ENCODE measurements around the gene GIMD1. TPM values are rescaled to one million over a fixed set of nuclear protein-coding genes. Genes with fewer than 3 reads are reported as not detected.
A peak's percentile ranks its signal among the peaks of the same experiment; 100 is the strongest.
"Not testable (repeated sequence)": the region's sequence is repeated elsewhere in the genome, so short reads cannot be mapped to it uniquely, and the experiment has no call there.

Gene GIMD1
- not detected in 2 replicates for total RNA-seq (2014; rRNA removed; shearing (Covaris generic))
- not detected in 2 replicates for polyA plus RNA-seq (2014; cell fraction: nucleus; rRNA removed)

GRCh38 chr4:106368678-106369077 lies at the start of gene GIMD1:
Gene GIMD1, minus strand, starts transcription at chr4:106368778. Its CDS starts 1,343 bp downstream, at chr4:106367435.
- DNase-seq (ENCODE audit: extremely low read depth, low read depth): no peak

DNA sequence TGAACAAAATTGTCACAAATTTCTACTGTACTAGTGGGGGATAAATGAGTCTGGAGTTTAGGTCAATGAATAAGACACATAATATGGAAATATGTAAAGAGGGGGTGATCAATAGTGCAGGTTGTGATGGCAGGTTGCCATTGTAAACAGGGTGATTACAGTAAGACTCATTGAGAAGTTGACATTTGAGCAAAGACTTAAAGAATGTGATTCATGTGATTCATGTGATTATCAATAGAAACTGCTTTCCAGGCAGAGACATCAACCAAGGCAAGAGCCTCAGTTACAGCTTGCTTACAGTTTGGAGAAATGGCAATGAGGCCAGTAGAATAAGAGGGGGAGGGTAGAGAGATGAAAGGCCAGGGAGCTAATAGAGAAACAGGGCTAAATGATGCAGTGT lies 45.8 kb upstream of the GIMD1 start:
- no peak for DNase-seq (ENCODE audit: extremely low read depth, low read depth)

DNA sequence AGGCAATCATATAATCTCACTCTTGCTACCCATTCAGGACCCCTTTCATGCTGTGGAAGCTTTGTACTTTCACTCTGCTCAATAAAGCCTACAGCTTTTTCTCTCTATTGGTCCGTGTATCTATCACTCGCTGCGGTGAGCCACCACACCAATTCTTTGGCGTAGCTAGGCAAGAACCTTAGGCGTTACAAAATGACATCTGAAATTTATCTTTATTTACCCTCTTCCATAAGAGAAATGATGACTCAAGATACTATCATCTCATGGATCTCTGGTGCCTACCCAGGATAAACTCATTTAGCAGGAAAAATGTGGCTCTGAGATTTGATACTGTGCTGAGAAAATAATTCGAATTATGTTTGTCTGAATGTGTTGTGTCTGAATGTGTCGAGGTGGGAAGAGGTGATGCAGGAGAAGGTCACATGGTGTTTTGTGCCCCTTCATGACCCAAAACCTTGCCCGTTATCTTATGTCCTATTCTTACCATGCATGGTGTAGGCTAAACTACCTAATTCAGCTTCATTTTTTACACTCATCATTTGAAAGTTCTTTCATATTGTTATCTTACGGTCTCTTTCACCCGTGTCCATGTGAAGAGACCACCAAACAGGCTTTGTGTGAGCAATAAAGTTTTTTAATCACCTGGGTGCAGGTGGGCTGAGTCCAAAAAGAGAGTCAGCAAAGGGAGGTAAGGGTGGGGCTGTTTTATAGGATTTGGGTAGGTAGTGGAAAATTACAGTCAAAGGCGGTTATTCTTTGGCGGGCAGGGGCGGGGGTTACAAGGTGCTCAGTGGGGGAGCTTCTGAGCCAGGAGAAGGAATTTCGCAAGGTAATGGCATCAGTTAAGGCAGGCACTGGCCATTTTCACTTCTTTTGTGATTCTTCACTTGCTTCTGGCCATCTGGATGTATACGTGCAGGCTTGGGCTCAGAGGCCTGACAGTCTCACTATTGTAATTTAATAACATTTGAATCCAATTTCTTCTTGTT lies 41.6 kb upstream of the GIMD1 start:
- no peak for DNase-seq (ENCODE audit: extremely low read depth, low read depth)

GRCh38 chr4:106408004-106408403 lies 39.4 kb upstream of the GIMD1 start:
- DNase-seq (ENCODE audit: extremely low read depth, low read depth): not testable (repeated sequence)

GRCh38 chr4:106401157-106401556 lies 32.6 kb upstream of the GIMD1 start:
- no peak for DNase-seq (ENCODE audit: extremely low read depth, low read depth)

DNA sequence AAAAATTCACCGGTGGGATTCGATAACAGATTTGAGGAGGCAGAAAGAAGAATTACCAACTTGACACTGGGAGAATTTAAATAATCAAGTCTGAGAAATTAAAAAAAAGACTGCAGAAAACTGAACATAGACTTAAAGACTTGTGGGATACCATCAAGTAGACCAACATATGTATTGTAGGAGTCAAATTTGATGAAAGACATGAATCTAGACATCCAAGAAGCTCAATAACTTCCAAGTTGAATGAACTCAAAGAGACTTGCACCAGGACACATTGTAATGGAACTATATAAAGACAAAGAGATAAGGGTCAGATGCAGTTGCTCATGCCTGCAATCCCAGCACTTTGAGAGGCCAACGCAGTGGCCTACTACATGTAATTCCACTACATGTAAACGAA lies 30.3 kb upstream of the GIMD1 start:
- not testable (repeated sequence) for DNase-seq (ENCODE audit: extremely low read depth, low read depth)

- no peak for DNase-seq (ENCODE audit: extremely low read depth, low read depth)
Observed at GRCh38 chr4:106395582-106395981, 27.0 kb upstream of the GIMD1 start.

GRCh38 chr4:106385853-106386393 lies 17.3 kb upstream of the GIMD1 start:
- no peak for DNase-seq (ENCODE audit: extremely low read depth, low read depth)

GRCh38 chr4:106384878-106385277 lies 16.3 kb upstream of the GIMD1 start:
- no peak for DNase-seq (ENCODE audit: extremely low read depth, low read depth)

DNA sequence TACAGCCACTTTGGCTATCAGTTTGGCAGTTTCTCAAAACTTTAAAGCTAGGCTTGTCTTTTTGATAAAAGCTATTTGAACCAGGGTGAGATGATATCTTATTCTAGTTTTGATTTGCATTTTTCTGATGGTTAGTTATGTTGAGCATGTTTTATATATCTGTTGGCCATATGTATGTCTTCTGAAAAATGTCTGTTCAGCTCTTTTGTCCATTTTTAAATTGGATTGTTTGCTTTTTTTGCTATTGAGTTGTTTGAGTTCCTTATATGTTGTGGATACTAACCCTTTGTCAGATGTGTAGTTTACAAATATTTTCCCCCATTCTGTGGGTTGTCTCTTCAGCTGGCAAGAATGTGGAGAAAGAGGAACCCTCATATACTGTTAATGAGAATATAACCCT lies 11.6 kb upstream of the GIMD1 start:
- DNase-seq (ENCODE audit: extremely low read depth, low read depth): no peak

DNA sequence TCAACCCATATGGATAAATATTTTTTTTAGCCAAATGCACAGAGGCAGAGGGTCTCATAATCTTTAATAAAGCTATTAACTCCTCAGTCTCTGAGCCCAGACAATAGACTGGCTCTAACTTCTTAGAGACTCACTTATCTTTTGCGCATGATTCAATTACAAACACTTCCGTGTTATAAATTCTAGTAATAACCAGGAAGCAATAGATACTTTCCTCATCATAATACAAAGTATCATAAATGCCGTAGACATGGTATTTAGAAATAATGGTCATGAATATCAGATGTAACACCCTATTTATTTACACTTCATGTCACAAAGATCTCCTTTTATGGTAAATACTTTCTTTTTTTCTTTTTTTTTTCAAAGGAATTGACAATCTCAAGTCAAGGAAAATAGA lies 4.4 kb upstream of the GIMD1 start:
- no peak for DNase-seq (ENCODE audit: extremely low read depth, low read depth)

GRCh38 chr4:106371161-106371560 lies 2.6 kb upstream of the GIMD1 start:
- DNase-seq (ENCODE audit: extremely low read depth, low read depth): no peak

- no peak for DNase-seq (ENCODE audit: extremely low read depth, low read depth)
Observed at GRCh38 chr4:106370214-106370613, 1.6 kb upstream of the GIMD1 start.

- peak; percentile 23 for DNase-seq (ENCODE audit: extremely low read depth, low read depth)
Observed at GRCh38 chr4:106369456-106370060, 980 bp upstream of the GIMD1 start.

DNA sequence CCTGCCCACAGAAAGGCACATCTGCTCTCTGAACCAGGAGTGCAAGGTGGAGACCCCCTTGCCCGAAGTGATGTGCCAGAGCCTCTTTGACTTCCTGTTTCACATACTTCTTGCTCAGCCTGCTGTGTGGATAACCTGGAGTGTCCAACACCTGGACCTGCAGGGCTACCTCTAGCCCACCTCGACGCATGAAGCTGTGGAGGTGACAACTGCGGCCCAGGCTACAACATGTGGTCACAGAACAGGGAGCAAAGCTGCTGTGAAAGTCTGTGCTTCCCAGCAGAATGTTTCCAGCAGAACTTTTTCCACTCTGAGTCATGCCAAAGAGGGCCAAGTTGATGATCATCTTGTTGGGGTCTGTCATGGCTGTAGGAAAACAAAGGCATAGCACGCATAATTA lies 1.5 kb downstream of the GIMD1 start:
- DNase-seq (ENCODE audit: extremely low read depth, low read depth): no peak

GRCh38 chr4:106366026-106366425 lies 2.6 kb downstream of the GIMD1 start:
- no peak for DNase-seq (ENCODE audit: extremely low read depth, low read depth)

GRCh38 chr4:106365613-106366012 lies 3.0 kb downstream of the GIMD1 start:
- peak; percentile 18 for DNase-seq (ENCODE audit: extremely low read depth, low read depth)

DNA sequence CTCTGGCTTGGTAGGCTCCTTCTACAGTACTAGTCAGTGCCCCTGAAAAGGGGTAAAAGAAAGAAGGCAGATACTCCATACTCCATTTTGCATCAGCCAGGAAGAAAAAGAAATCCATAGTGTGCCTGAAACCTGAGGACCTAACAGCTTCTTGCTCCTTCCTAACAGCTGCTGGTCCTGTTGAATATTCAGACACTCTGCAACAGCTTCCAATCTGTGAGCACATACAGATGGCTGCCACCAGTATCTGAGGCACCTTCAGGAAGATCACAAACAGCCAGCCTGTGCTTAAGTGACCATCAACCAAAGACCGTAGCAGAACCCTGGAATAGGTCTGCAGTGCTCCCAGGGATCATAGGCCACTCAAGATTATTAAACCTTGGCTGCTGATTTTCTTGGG lies 4.3 kb downstream of the GIMD1 start:
- DNase-seq (ENCODE audit: extremely low read depth, low read depth): no peak

GRCh38 chr4:106362086-106362825 lies 6.3 kb downstream of the GIMD1 start:
- no peak for DNase-seq (ENCODE audit: extremely low read depth, low read depth)

- DNase-seq (ENCODE audit: extremely low read depth, low read depth): no peak
Observed at GRCh38 chr4:106358899-106359298, 9.7 kb downstream of the GIMD1 start.

GRCh38 chr4:106355193-106355592 lies 13.4 kb downstream of the GIMD1 start:
- DNase-seq (ENCODE audit: extremely low read depth, low read depth): no peak
